Central memory CD8-positive, alpha-beta T cell (primary cell): Measurements from ENCODE around the gene ZNF582.

ENCODE experiments used
- ATAC-seq: fragments of 150-1000 bp; cut with Tn5 transposase; replicated peaks from 2 replicates; pipeline ENCODE4 v1.10.0; 2022; ENCODE audit warnings: mild to moderate bottlenecking, moderate FRiP score, moderate number of reproducible peaks; ENCODE audit not compliant: poor library complexity, severe bottlenecking; ENCODE audit errors: extremely low read depth
- DNase-seq, 2 donors: peaks; one replicate each; pipeline ENCODE4 v3.0.0; 2021; ENCODE audit warnings: low spot score in 2 of 2
- H3K27ac Mint-ChIP-seq: one replicate; pipeline ENCODE4 v1.8.0; 2022; ENCODE audit warnings: low read depth, mild to moderate bottlenecking, moderate library complexity, mixed read lengths
- H3K27me3 Mint-ChIP-seq: one replicate; pipeline ENCODE4 v1.8.0; 2022; ENCODE audit warnings: mixed read lengths
- H3K36me3 Mint-ChIP-seq: one replicate; pipeline ENCODE4 v1.8.0; 2022; ENCODE audit warnings: mild to moderate bottlenecking, moderate library complexity, mixed read lengths; ENCODE audit not compliant: insufficient read depth
- H3K4me1 Mint-ChIP-seq: one replicate; pipeline ENCODE4 v1.8.0; 2022; ENCODE audit warnings: mixed read lengths
- H3K4me3 Mint-ChIP-seq: one replicate; pipeline ENCODE4 v1.8.0; 2022; ENCODE audit warnings: mild to moderate bottlenecking, moderate library complexity, mixed read lengths
- H3K9me3 Mint-ChIP-seq: one replicate; pipeline ENCODE4 v1.8.0; 2022; ENCODE audit warnings: mixed read lengths

The ZNF582 gene

DNA sequence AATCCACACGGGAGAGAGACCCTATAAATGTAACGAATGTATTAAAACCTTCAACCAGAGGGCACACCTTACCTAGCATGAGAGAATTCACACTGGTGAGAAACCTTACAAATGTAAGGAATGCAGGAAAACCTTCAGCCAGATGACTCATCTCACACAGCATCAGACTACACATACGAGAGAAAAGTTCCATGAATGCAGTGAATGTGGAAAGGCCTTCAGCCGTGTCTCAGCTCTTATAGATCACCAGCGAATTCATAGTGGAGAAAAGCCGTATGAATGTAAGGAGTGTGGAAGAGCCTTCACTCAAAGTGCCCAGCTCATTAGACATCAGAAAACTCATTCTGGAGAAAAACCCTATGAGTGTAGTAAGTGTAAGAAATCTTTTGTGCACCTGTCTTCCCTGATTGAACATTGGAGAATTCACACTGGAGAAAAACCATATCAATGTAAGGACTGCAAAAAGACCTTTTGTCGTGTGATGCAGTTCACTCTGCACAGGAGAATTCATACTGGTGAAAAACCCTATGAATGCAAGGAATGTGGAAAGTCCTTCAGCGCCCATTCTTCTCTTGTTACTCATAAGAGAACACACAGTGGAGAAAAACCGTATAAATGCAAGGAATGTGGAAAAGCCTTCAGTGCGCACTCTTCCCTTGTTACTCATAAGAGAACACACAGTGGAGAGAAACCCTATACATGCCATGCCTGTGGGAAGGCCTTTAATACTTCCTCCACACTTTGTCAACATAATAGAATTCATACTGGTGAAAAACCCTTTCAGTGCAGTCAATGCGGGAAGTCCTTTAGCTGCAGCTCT lies 16.0 kb downstream of the ZNF582 start:
- no peak for ATAC-seq
- Mint-ChIP-seq H3K27ac (no peak overlapping the region), H3K36me3 (peaks cover 14% of the 10 kb centered on the region), H3K4me3 (no peak overlapping the region), H3K9me3 (peaks cover 28% of the 10 kb centered on the region), H3K4me1 (no peaks in the 10 kb centered on the region), H3K27me3 (no peaks in the 10 kb centered on the region)
- no peak for DNase-seq

GRCh38 chr19:56372281-56372680 lies 21.1 kb downstream of the ZNF582 start:
- peaks cover 17% of the 10 kb centered on the region for H3K9me3 Mint-ChIP-seq
- H3K27ac Mint-ChIP-seq = no peak overlapping the region

GRCh38 chr19:56369886-56370676 lies 23.3 kb downstream of the ZNF582 start:
- peaks cover 7% of the 10 kb centered on the region for H3K36me3 Mint-ChIP-seq
- no peak for DNase-seq
- peaks cover 17% of the 10 kb centered on the region for H3K4me1 Mint-ChIP-seq
- ATAC-seq = no peak
- no peaks in the 10 kb centered on the region for H3K27me3 Mint-ChIP-seq
- H3K4me3 Mint-ChIP-seq = no peak overlapping the region
- H3K27ac Mint-ChIP-seq = no peak overlapping the region
- peaks cover 9% of the 10 kb centered on the region for H3K9me3 Mint-ChIP-seq

More at GRCh38 chr19:56372281-56372680, 21.1 kb downstream of the ZNF582 start:
- no peak for ATAC-seq
- Mint-ChIP-seq H3K4me1 (peaks cover 17% of the 10 kb centered on the region), H3K4me3 (no peak overlapping the region), H3K27me3 (no peaks in the 10 kb centered on the region), H3K36me3 (peaks cover 17% of the 10 kb centered on the region)
- no peak for DNase-seq

DNA sequence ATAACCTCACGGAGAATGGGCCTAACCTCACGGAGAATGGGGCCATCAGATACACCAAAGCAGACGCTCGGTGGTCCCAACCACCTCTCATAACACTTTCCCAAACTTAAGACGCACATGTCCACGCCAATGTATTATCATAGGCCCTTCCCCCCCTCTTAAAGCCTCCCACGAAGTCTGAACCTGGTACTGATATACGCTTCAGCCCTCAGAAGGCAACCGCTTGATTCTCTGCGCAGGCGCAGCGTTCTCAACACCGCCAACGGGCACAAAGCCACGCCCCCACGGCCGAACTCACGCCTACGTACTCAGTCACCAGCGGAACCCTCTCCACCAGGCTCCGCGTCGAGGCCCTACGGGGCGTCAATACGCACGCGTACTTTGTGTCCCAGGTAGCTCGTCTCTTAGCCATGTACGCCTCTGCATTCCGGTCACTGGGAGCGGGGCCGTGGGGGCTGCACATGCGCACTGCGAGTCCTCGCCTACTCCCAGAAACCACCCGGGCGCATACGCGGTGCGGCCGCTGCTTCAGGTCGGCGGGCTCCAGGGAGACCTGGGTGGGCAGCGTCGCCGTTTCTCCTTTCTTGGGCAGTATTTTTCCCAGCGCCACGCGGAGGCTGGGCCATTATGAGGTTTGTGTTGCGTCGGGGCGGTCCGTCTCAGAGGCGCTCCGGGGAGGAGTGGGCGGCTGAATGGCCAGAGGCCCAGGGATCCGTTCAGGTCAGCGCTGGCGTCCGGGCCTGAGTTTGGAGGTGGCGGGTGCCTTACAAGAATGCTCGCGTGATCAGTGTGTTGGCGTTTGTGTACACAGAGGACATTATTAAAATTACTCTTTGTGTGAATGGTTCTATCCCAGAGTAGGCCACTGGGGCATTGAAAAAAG lies 25.3 kb downstream of the ZNF582 start:
- Mint-ChIP-seq H3K9me3 (peaks cover 20% of the 10 kb centered on the region), H3K4me1 (peaks cover 17% of the 10 kb centered on the region), H3K4me3 (peak overlapping the region; percentile 86), H3K36me3 (peaks cover 7% of the 10 kb centered on the region), H3K27ac (peak overlapping the region; percentile 92), H3K27me3 (no peaks in the 10 kb centered on the region)
- peak; percentile 93 for ATAC-seq
- DNase-seq = peak; percentile 43 to 65

- H3K36me3 Mint-ChIP-seq = peaks cover 1% of the 10 kb centered on the region
- no peak overlapping the region for H3K27ac Mint-ChIP-seq
- H3K4me1 Mint-ChIP-seq = no peaks in the 10 kb centered on the region
- DNase-seq (no peak), ATAC-seq (no peak)
- H3K9me3 Mint-ChIP-seq = peaks cover 36% of the 10 kb centered on the region
- no peak overlapping the region for H3K4me3 Mint-ChIP-seq
- H3K27me3 Mint-ChIP-seq = peaks cover 7% of the 10 kb centered on the region
These were observed 32.5 kb downstream of the ZNF582 start for GRCh38 chr19:56360841-56361240.

DNA sequence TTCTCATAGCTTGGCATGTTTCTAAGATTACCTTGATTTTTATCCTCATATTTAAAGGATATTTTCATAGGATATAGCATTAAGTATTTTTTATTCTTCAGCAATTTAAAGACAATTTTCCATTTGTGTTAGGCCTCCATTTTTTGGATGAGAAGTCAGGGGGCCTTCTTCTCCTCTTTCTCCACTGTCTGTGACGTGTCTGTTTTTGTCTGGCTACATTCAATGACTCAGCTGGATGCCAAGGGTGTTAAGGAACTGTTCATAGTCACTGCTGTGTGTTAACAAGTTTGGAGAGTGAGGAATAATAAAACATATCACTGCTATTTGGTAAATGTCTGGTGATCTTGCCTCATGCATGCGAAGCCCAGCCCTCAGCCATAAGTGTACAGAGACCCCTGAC lies 36.4 kb downstream of the ZNF582 start:
- H3K36me3 Mint-ChIP-seq = peaks cover 1% of the 10 kb centered on the region
- H3K27ac Mint-ChIP-seq = no peak overlapping the region
- H3K9me3 Mint-ChIP-seq = peaks cover 15% of the 10 kb centered on the region
- no peak for DNase-seq
- H3K4me1 Mint-ChIP-seq = no peaks in the 10 kb centered on the region
- no peak for ATAC-seq
- no peak overlapping the region for H3K4me3 Mint-ChIP-seq
- peaks cover 7% of the 10 kb centered on the region for H3K27me3 Mint-ChIP-seq

DNA sequence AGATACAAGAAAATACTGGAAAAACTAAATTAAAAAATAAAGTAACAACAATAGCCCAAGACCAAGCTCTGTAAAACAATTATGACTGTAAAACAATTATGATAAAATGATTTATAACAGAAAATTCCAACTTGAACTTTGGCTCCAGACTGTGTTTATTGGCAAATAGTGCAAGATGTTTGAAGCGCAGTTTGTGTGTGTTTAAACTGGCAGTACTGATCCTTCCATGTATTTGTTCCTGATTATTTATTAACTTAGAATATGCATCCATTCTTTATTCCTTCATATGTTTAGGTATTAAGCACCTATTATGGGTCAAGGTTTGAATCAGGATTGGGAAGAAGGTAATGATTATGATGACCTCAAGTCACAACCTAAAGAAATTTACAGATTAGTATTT lies 37.8 kb downstream of the ZNF582 start:
- ATAC-seq = no peak
- Mint-ChIP-seq H3K4me3 (no peak overlapping the region), H3K36me3 (peaks cover 1% of the 10 kb centered on the region), H3K4me1 (no peaks in the 10 kb centered on the region), H3K9me3 (peaks cover 15% of the 10 kb centered on the region), H3K27me3 (peaks cover 7% of the 10 kb centered on the region), H3K27ac (no peak overlapping the region)
- no peak for DNase-seq

GRCh38 chr19:56351208-56351607 lies 42.1 kb downstream of the ZNF582 start:
- DNase-seq (no peak), ATAC-seq (no peak)
- H3K4me1 Mint-ChIP-seq = no peaks in the 10 kb centered on the region
- no peak overlapping the region for H3K4me3 Mint-ChIP-seq
- H3K27me3 Mint-ChIP-seq = no peaks in the 10 kb centered on the region
- H3K27ac Mint-ChIP-seq = no peak overlapping the region
- no peaks in the 10 kb centered on the region for H3K9me3 Mint-ChIP-seq
- H3K36me3 Mint-ChIP-seq = no peaks in the 10 kb centered on the region

DNA sequence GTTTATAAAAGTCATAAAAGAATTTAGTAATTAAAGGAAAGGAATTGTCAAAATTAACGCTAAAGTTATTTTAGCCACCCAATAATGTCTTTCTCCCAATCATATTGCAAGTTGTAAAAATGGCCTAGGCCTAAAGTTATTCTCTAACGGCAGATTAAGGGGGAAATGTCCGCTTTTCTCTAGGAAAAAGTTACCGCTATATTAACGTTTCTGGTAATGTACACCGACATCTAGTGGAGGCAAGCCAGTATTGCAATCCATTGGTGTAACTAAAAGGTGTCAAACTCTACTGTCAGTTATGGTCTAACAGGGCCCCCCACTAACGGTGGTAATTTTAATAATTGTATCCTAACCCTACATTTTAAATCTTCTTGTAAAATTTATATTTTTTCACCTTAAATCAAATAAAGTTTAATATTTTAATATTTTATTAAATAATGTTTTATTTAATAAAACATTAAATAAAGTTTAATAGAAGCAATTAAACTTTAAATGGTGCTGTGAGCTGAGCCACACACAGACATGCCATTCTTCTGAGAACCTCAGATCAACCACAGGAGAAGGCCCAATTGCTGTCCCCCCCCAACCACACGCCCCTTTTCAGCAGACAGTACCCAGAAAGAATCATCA lies 42.8 kb downstream of the ZNF582 start:
- H3K27ac Mint-ChIP-seq = no peak overlapping the region
- no peaks in the 10 kb centered on the region for H3K9me3 Mint-ChIP-seq
- no peaks in the 10 kb centered on the region for H3K27me3 Mint-ChIP-seq
- peak in 1 of 2 donors; percentile 19 for DNase-seq
- H3K36me3 Mint-ChIP-seq = no peaks in the 10 kb centered on the region
- ATAC-seq = peak; percentile 28
- H3K4me3 Mint-ChIP-seq = no peak overlapping the region
- no peaks in the 10 kb centered on the region for H3K4me1 Mint-ChIP-seq

DNA sequence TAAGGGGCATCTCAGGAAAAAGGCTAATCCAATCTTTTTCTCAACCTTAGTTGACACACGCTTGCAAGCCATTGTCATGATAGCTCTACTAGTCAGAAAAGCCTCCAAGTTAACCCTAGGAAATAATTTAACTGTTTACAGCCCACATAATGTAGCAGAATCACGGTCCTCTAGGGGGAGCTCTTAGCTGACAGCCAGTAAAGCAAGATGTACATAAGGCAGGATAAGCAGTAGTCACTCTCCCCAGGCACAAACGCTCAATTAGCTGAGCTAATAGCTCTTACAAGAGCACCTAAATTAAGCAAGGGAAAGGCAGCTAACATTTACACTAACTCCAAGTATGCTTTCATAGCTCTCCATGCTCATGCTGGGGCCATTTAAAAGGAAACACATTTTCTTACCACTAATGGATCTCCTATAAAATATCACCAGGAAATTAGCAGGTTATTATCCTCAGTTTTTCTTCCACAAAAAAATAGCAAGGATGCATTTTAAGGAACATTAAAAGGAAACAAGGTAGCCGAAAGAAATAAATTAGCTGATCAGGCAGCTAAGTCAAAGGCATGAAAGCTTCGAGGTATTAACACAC lies 45.0 kb downstream of the ZNF582 start:
- Mint-ChIP-seq H3K9me3 (no peaks in the 10 kb centered on the region), H3K4me3 (no peak overlapping the region), H3K4me1 (no peaks in the 10 kb centered on the region), H3K27ac (no peak overlapping the region), H3K36me3 (no peaks in the 10 kb centered on the region), H3K27me3 (no peaks in the 10 kb centered on the region)
- DNase-seq (no peak), ATAC-seq (no peak)

- ATAC-seq (no peak), DNase-seq (no peak)
- Mint-ChIP-seq H3K27ac (no peak overlapping the region), H3K36me3 (no peaks in the 10 kb centered on the region), H3K27me3 (peaks cover 11% of the 10 kb centered on the region), H3K9me3 (no peaks in the 10 kb centered on the region), H3K4me1 (no peaks in the 10 kb centered on the region), H3K4me3 (no peak overlapping the region)
These were observed 46.1 kb downstream of the ZNF582 start for GRCh38 chr19:56347163-56347778.
